Vagina (tissue), 2 donors: Measurements from ENCODE around the gene UNC13A. TPM values are rescaled to one million over a fixed set of nuclear protein-coding genes. Genes with fewer than 3 reads are reported as not detected.

Experiments
- DNase-seq, 2 donors: peaks; one replicate each; pipeline ENCODE4 v3.0.0-alpha.2; 2017; ENCODE audit errors: extremely low spot score in 2 of 2
- H3K27ac ChIP-seq: fragments of 200-600 bp; sonication (generic); one replicate; pipeline ENCODE4 v1.5.1; 2019
- H3K27me3 ChIP-seq: fragments of 200-600 bp; sonication (generic); one replicate; pipeline ENCODE4 v1.5.1; 2019
- H3K36me3 ChIP-seq, 2 donors: fragments of 200-600 bp; sonication (generic); one replicate each; pipeline ENCODE4 v1.5.1; 2017 to 2019
- H3K4me1 ChIP-seq: fragments of 200-600 bp; sonication (generic); one replicate; pipeline ENCODE4 v1.5.1; 2019
- H3K4me3 ChIP-seq, 2 donors: fragments of 200-600 bp; sonication (generic); 1 replicate in 1 of 2; 2 replicates in 1 of 2; pipeline ENCODE4 v1.5.1; 2016 to 2019
- H3K9me3 ChIP-seq: fragments of 200-600 bp; sonication (generic); one replicate; pipeline ENCODE4 v1.5.1; 2019
- POLR2A ChIP-seq, 2 donors: fragments of 450-650 bp; IDR thresholded peaks; one replicate each; pipeline ENCODE4 v1.6.1; 2017; ENCODE audit warnings: antibody characterized with exemption in 2 of 2, mild to moderate bottlenecking in 2 of 2, moderate library complexity in 2 of 2
- POLR2AphosphoS5 ChIP-seq, 2 donors: sonication (generic); formaldehyde crosslinking; IDR thresholded peaks; one replicate each; pipeline ENCODE4 v1.9.0; 2017; ENCODE audit warnings: antibody characterized with exemption in 2 of 2, mild to moderate bottlenecking in 2 of 2, low read depth in 1 of 2; ENCODE audit not compliant: insufficient read depth in 1 of 2
- intact Hi-C: fragments of 100-400 bp; cut with DNase I; formaldehyde crosslinking; loops from one replicate; pipeline ENCODE4 v1.15.1; 2023
- total RNA-seq: library from RNA; depleted of rRNA; stranded (reverse); fragments of >200 nt; gene quantifications from one replicate; pipeline ENCODE4 v1.2.3, GENCODE V29; 2016
- TF ChIP-seq, protein P1 (sequence below), 3 experiments: fragments of 450-650 bp in 2 of 3; fragments of 200-600 bp in 1 of 3; sonication (generic) in 1 of 3; IDR thresholded peaks; one replicate each; pipeline ENCODE4 v1.5.1; 2017 to 2019; ENCODE audit warnings: antibody characterized with exemption in 3 of 3, mild to moderate bottlenecking in 2 of 3, moderate library complexity in 2 of 3

UNC13A gene
- total RNA-seq, 1 donor from 2014 or later = 0.49 TPM

- TF ChIP-seq, protein P1, sequence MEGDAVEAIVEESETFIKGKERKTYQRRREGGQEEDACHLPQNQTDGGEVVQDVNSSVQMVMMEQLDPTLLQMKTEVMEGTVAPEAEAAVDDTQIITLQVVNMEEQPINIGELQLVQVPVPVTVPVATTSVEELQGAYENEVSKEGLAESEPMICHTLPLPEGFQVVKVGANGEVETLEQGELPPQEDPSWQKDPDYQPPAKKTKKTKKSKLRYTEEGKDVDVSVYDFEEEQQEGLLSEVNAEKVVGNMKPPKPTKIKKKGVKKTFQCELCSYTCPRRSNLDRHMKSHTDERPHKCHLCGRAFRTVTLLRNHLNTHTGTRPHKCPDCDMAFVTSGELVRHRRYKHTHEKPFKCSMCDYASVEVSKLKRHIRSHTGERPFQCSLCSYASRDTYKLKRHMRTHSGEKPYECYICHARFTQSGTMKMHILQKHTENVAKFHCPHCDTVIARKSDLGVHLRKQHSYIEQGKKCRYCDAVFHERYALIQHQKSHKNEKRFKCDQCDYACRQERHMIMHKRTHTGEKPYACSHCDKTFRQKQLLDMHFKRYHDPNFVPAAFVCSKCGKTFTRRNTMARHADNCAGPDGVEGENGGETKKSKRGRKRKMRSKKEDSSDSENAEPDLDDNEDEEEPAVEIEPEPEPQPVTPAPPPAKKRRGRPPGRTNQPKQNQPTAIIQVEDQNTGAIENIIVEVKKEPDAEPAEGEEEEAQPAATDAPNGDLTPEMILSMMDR (IDR thresholded peaks at IDR 0.05) = no peak
- TF ChIP-seq POLR2AphosphoS5 (IDR thresholded peaks at IDR 0.05; ENCODE audit: insufficient read depth in 1 of 2, low read depth in 1 of 2) (no peak), POLR2A (IDR thresholded peaks at IDR 0.05) (no peak)
- intact Hi-C loops = no loop called here
- Histone ChIP-seq H3K4me3 (no peak overlapping the region), H3K27ac (no peak overlapping the region), H3K9me3 (no peaks in the 10 kb centered on the region), H3K27me3 (peaks cover 8% of the 10 kb centered on the region), H3K4me1 (peaks cover 18% of the 10 kb centered on the region), H3K36me3 (no peaks in the 10 kb centered on the region)
- no peak for DNase-seq
These were observed 2.6 kb downstream of the UNC13A start for GRCh38 chr19:17685451-17686022.

DNA sequence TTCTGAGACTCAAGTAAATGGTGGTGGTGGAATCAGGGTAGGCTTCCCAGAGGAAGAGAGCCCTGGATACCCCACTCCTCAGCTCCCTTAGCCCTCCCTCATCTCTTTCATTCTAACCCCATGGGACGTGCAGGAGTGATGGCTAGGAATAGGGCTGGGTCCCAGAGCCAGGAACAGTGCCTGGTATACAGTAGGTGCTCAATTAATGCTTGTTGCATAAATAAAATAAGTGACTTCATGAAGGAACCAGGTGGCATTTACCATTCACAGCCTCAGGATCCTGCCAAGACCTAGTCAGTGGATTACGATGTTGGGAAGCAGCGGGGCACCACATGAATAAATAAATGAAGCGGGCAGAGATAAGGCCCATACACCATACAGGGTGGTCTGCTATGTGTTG, 3.9 kb downstream of the UNC13A start:
- no peak for DNase-seq
- no peaks in the 10 kb centered on the region for H3K36me3 ChIP-seq
- TF ChIP-seq, protein P1 (IDR thresholded peaks at IDR 0.05) = no peak
- TF ChIP-seq POLR2AphosphoS5 (IDR thresholded peaks at IDR 0.05; ENCODE audit: insufficient read depth in 1 of 2, low read depth in 1 of 2) (no peak), POLR2A (IDR thresholded peaks at IDR 0.05) (no peak)
- intact Hi-C loops = no loop called here
- no peaks in the 10 kb centered on the region for H3K9me3 ChIP-seq
- H3K4me3 ChIP-seq = no peak overlapping the region
- peaks cover 23% of the 10 kb centered on the region for H3K4me1 ChIP-seq
- no peak overlapping the region for H3K27ac ChIP-seq
- H3K27me3 ChIP-seq = peaks cover 8% of the 10 kb centered on the region

- H3K4me1 ChIP-seq = peaks cover 20% of the 10 kb centered on the region
- no peak overlapping the region for H3K27ac ChIP-seq
- no peaks in the 10 kb centered on the region for H3K9me3 ChIP-seq
- no peak for DNase-seq
- no peak overlapping the region for H3K4me3 ChIP-seq
- H3K36me3 ChIP-seq = no peaks in the 10 kb centered on the region
- no peak for TF ChIP-seq POLR2AphosphoS5 (IDR thresholded peaks at IDR 0.05; ENCODE audit: insufficient read depth in 1 of 2, low read depth in 1 of 2)
- TF ChIP-seq, protein P1 (IDR thresholded peaks at IDR 0.05) = no peak
- no peak for TF ChIP-seq POLR2A (IDR thresholded peaks at IDR 0.05)
- H3K27me3 ChIP-seq = peaks cover 8% of the 10 kb centered on the region
- intact Hi-C loops = no loop called here
These were observed 5.1 kb downstream of the UNC13A start for GRCh38 chr19:17683078-17683477.

- intact Hi-C loops = no loop called here
- peaks cover 15% of the 10 kb centered on the region for H3K4me1 ChIP-seq
- peaks cover 6% of the 10 kb centered on the region for H3K27me3 ChIP-seq
- H3K4me3 ChIP-seq = no peak overlapping the region
- TF ChIP-seq POLR2A (IDR thresholded peaks at IDR 0.05) = no peak
- no peak for TF ChIP-seq POLR2AphosphoS5 (IDR thresholded peaks at IDR 0.05; ENCODE audit: insufficient read depth in 1 of 2, low read depth in 1 of 2)
- TF ChIP-seq, protein P1 (IDR thresholded peaks at IDR 0.05) = no peak
- no peak for DNase-seq
- no peaks in the 10 kb centered on the region for H3K36me3 ChIP-seq
- H3K9me3 ChIP-seq = no peaks in the 10 kb centered on the region
- no peak overlapping the region for H3K27ac ChIP-seq
These were observed 5.9 kb downstream of the UNC13A start for GRCh38 chr19:17682273-17682672.

GRCh38 chr19:17681505-17682125, 6.5 kb downstream of the UNC13A start:
- H3K27me3 ChIP-seq = no peaks in the 10 kb centered on the region
- intact Hi-C loops = no loop called here
- no peak for DNase-seq
- no peaks in the 10 kb centered on the region for H3K36me3 ChIP-seq
- TF ChIP-seq POLR2AphosphoS5 (IDR thresholded peaks at IDR 0.05; ENCODE audit: insufficient read depth in 1 of 2, low read depth in 1 of 2) (no peak), POLR2A (IDR thresholded peaks at IDR 0.05) (no peak)
- TF ChIP-seq, protein P1 (IDR thresholded peaks at IDR 0.05) = no peak
- H3K9me3 ChIP-seq = no peaks in the 10 kb centered on the region
- H3K4me3 ChIP-seq = no peak overlapping the region
- H3K4me1 ChIP-seq = peaks cover 9% of the 10 kb centered on the region
- H3K27ac ChIP-seq = no peak overlapping the region
